Measurements from ENCODE around the gene TMEM181.

DNA sequence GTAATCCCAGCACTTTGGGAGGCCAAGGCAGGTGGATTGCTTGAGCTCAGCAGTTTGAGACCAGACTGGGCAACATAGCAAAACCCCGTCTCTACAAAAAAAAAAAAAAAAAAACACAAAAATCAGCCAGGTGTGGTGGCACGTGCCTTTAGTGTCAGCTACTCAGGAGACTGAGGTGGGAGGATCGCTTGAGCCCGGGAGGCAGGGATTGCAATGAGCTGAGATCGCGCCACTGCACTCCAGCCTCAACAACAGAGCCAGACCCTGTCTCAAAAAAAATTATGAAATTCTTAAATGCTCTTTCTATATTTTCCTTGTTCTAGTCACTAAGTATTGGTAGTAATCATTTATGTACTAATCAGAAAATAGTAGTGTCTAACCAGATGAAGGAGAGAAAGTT is 120.6 kb downstream of the TMEM181 start:
- TF ChIP-seq, protein P1, sequence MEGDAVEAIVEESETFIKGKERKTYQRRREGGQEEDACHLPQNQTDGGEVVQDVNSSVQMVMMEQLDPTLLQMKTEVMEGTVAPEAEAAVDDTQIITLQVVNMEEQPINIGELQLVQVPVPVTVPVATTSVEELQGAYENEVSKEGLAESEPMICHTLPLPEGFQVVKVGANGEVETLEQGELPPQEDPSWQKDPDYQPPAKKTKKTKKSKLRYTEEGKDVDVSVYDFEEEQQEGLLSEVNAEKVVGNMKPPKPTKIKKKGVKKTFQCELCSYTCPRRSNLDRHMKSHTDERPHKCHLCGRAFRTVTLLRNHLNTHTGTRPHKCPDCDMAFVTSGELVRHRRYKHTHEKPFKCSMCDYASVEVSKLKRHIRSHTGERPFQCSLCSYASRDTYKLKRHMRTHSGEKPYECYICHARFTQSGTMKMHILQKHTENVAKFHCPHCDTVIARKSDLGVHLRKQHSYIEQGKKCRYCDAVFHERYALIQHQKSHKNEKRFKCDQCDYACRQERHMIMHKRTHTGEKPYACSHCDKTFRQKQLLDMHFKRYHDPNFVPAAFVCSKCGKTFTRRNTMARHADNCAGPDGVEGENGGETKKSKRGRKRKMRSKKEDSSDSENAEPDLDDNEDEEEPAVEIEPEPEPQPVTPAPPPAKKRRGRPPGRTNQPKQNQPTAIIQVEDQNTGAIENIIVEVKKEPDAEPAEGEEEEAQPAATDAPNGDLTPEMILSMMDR (IDR thresholded peaks at IDR 0.05): no peak
- TF ChIP-seq POLR2A (IDR thresholded peaks at IDR 0.05; ENCODE audit: low read depth) (no peak), POLR2AphosphoS5 (IDR thresholded peaks at IDR 0.05) (no peak), EP300 (IDR thresholded peaks at IDR 0.05) (no peak)

Data from esophagus muscularis mucosa (tissue), 4 donors.